Measurements from ENCODE around the gene PRPF19. TPM values are rescaled to one million over a fixed set of nuclear protein-coding genes. Genes with fewer than 3 reads are reported as not detected.

PRPF19 gene
- total and polyA plus RNA-seq, 2 donors = 49.2 to 74.9 TPM

DNA sequence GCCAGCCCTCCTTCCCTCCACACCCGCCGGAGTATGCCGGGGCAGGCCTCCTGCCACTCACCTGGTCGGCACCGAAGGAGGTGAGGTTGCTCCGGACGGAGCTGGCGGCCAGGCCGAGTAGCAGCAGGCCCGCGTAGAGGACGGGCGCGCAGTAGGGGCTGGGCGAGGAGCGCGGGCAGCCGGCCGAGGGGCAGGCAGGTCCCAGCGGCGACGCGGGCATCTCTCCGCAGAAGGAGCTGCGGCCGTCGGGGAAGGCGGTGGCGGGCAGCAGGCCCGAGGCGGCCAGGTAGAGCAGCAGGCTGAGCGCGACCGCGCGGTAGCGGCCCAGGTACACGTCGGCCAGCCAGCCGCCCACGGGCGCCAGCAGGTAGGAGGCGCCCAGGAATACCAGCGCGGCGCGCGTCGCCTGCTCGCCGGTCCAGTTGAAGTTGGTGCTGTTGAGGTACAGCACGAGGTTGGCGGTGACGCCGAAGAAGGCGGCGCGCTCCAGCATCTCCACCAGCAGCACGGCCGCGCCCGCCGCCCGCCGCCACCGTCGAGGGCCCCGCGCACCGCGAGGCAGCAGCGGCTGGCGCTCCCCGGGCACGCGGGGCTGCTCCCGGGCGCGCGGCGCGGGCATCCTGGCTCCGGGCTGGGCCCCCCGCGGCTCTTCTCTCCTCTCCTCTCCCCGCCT, 44.7 kb upstream of the PRPF19 start:
- peak in 1 of 9 donors; percentile 39 for DNase-seq (ENCODE audit: low read depth in 6 of 9, low spot score in 9 of 9)
- H3K4me1 ChIP-seq (ENCODE audit: control insufficient read depth in 2 of 2, insufficient read depth in 2 of 2, low read length in 2 of 2) = peaks cover 5 to 21% of the 10 kb centered on the region in 2 donors
- peaks cover 0 to 3% of the 10 kb centered on the region in 2 donors for H3K9me3 ChIP-seq (ENCODE audit: control insufficient read depth in 2 of 2, insufficient read depth in 1 of 2, low read length in 1 of 2)
- no peaks in the 10 kb centered on the region for H3K36me3 ChIP-seq (ENCODE audit: control insufficient read depth in 2 of 2, insufficient read depth in 2 of 2, low read length in 1 of 2)
- H3K27me3 ChIP-seq (ENCODE audit: control insufficient read depth in 2 of 2, insufficient read depth in 1 of 2, low read length in 1 of 2) = peaks cover 18 to 78% of the 10 kb centered on the region in 2 donors
- H3K4me3 ChIP-seq (ENCODE audit: low read length in 2 of 2) = peak overlapping the region; percentile 9 to 34
- 13% methylated on average over 86 of the region's 86 CpGs for WGBS
- no peak overlapping the region for H3K27ac ChIP-seq (ENCODE audit: low read depth in 1 of 2, low read length in 1 of 2)

DNA sequence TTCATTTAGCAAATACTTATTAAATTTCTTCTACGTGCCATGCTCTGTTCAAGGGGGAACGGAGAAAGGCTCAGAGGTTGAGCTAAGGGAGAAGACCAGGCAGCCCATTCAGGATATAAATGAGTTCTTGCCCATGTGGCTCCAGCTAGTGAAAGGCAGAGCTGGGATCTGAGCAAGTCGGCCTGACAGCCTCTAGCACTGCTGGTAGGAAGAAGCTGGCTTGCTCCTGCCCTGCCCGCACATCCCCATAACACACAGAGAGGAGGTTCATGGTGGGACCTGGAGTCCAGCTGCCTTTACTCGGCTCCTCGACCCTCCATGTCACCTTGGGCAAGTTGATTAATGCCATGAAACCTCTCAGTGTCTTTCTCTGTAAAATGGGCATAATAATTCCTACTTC, 43.6 kb upstream of the PRPF19 start:
- Histone ChIP-seq H3K36me3 (ENCODE audit: control insufficient read depth in 2 of 2, insufficient read depth in 2 of 2, low read length in 1 of 2) (no peaks in the 10 kb centered on the region), H3K27ac (ENCODE audit: low read depth in 1 of 2, low read length in 1 of 2) (no peak overlapping the region), H3K9me3 (ENCODE audit: control insufficient read depth in 2 of 2, insufficient read depth in 1 of 2, low read length in 1 of 2) (peaks cover 0 to 3% of the 10 kb centered on the region in 2 donors), H3K4me1 (ENCODE audit: control insufficient read depth in 2 of 2, insufficient read depth in 2 of 2, low read length in 2 of 2) (peaks cover 5 to 21% of the 10 kb centered on the region in 2 donors), H3K27me3 (ENCODE audit: control insufficient read depth in 2 of 2, insufficient read depth in 1 of 2, low read length in 1 of 2) (peaks cover 18 to 77% of the 10 kb centered on the region in 2 donors), H3K4me3 (ENCODE audit: low read length in 2 of 2) (no peak overlapping the region)
- 95% methylated on average over 6 of the region's 6 CpGs for WGBS
- DNase-seq (ENCODE audit: low read depth in 6 of 9, low spot score in 9 of 9) = no peak

DNA sequence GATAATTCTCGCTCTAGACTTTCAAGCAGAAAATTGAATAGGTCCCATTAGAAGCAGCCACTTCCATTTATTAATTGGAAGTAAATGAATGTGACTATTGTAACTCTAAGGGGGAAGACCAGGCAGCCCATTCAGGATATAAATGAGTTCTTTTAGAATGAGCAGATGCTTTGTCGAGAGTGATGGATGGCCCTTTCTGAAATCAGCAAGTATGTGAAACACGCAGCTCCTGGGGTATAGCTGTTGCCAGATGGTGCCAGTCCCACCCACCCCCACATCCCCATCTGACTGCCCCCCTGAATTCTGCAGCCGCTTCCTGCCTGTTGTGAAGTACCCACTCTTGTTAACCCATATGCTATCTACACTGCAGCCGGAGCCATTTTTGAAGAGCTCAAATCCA, 41.9 kb upstream of the PRPF19 start:
- Histone ChIP-seq H3K27ac (ENCODE audit: low read depth in 1 of 2, low read length in 1 of 2) (no peak overlapping the region), H3K27me3 (ENCODE audit: control insufficient read depth in 2 of 2, insufficient read depth in 1 of 2, low read length in 1 of 2) (peaks cover 18 to 64% of the 10 kb centered on the region in 2 donors), H3K4me1 (ENCODE audit: control insufficient read depth in 2 of 2, insufficient read depth in 2 of 2, low read length in 2 of 2) (peaks cover 5 to 21% of the 10 kb centered on the region in 2 donors), H3K4me3 (ENCODE audit: low read length in 2 of 2) (no peak overlapping the region), H3K36me3 (ENCODE audit: control insufficient read depth in 2 of 2, insufficient read depth in 2 of 2, low read length in 1 of 2) (no peaks in the 10 kb centered on the region), H3K9me3 (ENCODE audit: control insufficient read depth in 2 of 2, insufficient read depth in 1 of 2, low read length in 1 of 2) (peaks cover 0 to 7% of the 10 kb centered on the region in 2 donors)
- DNase-seq (ENCODE audit: low read depth in 6 of 9, low spot score in 9 of 9) = no peak
- WGBS = 86% methylated on average over 5 of the region's 5 CpGs

DNA sequence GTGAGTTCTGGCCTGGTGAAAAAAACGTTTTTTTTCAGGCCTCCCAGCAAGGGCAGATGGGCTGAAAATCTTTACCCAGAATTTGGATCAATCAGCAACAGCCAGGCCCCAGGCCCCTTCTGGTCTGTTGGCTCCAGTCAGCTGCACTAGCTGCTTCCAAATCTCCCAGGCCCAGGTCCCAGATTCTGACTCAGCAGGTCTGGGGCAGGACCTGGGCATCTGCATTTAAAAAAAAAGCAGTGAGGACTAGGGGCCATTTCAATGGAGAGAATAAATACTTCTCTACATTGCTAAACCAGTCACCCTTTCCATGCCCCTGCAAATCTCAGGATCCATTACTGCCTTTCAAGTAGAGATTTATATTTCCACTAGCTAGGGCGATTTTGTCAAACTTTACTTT, 41.3 kb upstream of the PRPF19 start:
- peaks cover 0 to 7% of the 10 kb centered on the region in 2 donors for H3K9me3 ChIP-seq (ENCODE audit: control insufficient read depth in 2 of 2, insufficient read depth in 1 of 2, low read length in 1 of 2)
- no peak overlapping the region for H3K27ac ChIP-seq (ENCODE audit: low read depth in 1 of 2, low read length in 1 of 2)
- peaks cover 5 to 19% of the 10 kb centered on the region in 2 donors for H3K4me1 ChIP-seq (ENCODE audit: control insufficient read depth in 2 of 2, insufficient read depth in 2 of 2, low read length in 2 of 2)
- H3K4me3 ChIP-seq (ENCODE audit: low read length in 2 of 2) = no peak overlapping the region
- WGBS = 80% methylated on average over 2 of the region's 2 CpGs
- peaks cover 18 to 58% of the 10 kb centered on the region in 2 donors for H3K27me3 ChIP-seq (ENCODE audit: control insufficient read depth in 2 of 2, insufficient read depth in 1 of 2, low read length in 1 of 2)
- no peaks in the 10 kb centered on the region for H3K36me3 ChIP-seq (ENCODE audit: control insufficient read depth in 2 of 2, insufficient read depth in 2 of 2, low read length in 1 of 2)
- no peak for DNase-seq (ENCODE audit: low read depth in 6 of 9, low spot score in 9 of 9)

DNA sequence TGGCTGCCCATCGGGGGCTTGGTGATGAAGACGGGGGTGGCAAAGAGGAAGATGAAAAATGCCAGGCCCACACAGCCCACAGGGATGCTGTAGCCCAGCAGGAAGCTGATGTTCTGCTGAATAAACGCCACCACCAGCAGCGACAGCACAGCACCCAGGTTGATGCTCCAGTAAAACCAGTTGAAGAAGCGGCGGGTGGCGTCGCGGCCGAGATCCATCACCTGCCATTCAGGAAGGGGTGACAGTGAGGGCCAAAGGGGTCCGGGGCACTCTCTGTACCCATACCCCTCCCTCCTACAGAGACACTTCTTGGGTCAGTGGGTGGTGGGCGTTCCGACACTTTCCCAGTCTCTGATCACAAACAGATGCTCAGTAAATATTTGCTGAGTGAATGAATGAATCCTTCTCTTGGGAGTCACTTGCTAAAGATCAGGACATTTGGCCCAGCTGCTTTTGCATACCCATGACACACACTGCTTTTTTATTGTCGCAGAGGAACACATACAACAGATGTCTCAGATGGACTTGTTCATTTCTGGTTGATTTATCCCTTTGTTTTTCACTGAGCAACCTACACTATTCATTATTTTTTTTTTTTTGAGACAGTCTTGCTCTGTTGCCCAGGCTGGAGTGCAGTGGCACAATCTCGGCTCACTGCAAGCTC, 40.3 kb upstream of the PRPF19 start:
- peaks cover 5 to 19% of the 10 kb centered on the region in 2 donors for H3K4me1 ChIP-seq (ENCODE audit: control insufficient read depth in 2 of 2, insufficient read depth in 2 of 2, low read length in 2 of 2)

DNA sequence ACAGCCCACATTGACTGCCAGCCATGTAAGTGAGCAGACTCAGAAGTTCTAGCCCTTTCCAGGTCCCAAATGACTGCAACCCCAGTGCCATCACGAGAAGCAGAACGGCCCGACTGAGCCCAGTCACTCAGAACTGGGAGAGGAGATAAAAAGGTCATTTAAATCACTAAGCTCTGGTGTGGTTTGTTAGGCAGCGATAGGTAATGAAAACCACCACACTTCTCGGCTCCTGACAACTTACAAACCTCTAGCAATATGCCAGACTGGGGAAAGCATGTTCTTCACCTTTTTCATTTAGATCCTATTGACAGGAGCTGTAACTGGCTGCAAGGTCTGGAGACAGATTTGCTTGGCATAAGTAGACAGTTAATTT, 38.9 kb upstream of the PRPF19 start:
- Histone ChIP-seq H3K27me3 (ENCODE audit: control insufficient read depth in 2 of 2, insufficient read depth in 1 of 2, low read length in 1 of 2) (peaks cover 7 to 35% of the 10 kb centered on the region in 2 donors), H3K9me3 (ENCODE audit: control insufficient read depth in 2 of 2, insufficient read depth in 1 of 2, low read length in 1 of 2) (peaks cover 0 to 4% of the 10 kb centered on the region in 2 donors), H3K36me3 (ENCODE audit: control insufficient read depth in 2 of 2, insufficient read depth in 2 of 2, low read length in 1 of 2) (no peaks in the 10 kb centered on the region), H3K4me3 (ENCODE audit: low read length in 2 of 2) (no peak overlapping the region), H3K4me1 (ENCODE audit: control insufficient read depth in 2 of 2, insufficient read depth in 2 of 2, low read length in 2 of 2) (peaks cover 8 to 27% of the 10 kb centered on the region in 2 donors), H3K27ac (ENCODE audit: low read depth in 1 of 2, low read length in 1 of 2) (no peak overlapping the region)
- 96% methylated on average over 5 of the region's 5 CpGs for WGBS
- no peak for DNase-seq (ENCODE audit: low read depth in 6 of 9, low spot score in 9 of 9)

More for the DNA sequence above, 40.3 kb upstream of the PRPF19 start:
- Histone ChIP-seq H3K36me3 (ENCODE audit: control insufficient read depth in 2 of 2, insufficient read depth in 2 of 2, low read length in 1 of 2) (no peaks in the 10 kb centered on the region), H3K27me3 (ENCODE audit: control insufficient read depth in 2 of 2, insufficient read depth in 1 of 2, low read length in 1 of 2) (peaks cover 18 to 49% of the 10 kb centered on the region in 2 donors), H3K9me3 (ENCODE audit: control insufficient read depth in 2 of 2, insufficient read depth in 1 of 2, low read length in 1 of 2) (peaks cover 0 to 7% of the 10 kb centered on the region in 2 donors), H3K4me3 (ENCODE audit: low read length in 2 of 2) (no peak overlapping the region), H3K27ac (ENCODE audit: low read depth in 1 of 2, low read length in 1 of 2) (no peak overlapping the region)
- DNase-seq (ENCODE audit: low read depth in 6 of 9, low spot score in 9 of 9) = no peak
- 96% methylated on average over 15 of the region's 15 CpGs for WGBS

DNA sequence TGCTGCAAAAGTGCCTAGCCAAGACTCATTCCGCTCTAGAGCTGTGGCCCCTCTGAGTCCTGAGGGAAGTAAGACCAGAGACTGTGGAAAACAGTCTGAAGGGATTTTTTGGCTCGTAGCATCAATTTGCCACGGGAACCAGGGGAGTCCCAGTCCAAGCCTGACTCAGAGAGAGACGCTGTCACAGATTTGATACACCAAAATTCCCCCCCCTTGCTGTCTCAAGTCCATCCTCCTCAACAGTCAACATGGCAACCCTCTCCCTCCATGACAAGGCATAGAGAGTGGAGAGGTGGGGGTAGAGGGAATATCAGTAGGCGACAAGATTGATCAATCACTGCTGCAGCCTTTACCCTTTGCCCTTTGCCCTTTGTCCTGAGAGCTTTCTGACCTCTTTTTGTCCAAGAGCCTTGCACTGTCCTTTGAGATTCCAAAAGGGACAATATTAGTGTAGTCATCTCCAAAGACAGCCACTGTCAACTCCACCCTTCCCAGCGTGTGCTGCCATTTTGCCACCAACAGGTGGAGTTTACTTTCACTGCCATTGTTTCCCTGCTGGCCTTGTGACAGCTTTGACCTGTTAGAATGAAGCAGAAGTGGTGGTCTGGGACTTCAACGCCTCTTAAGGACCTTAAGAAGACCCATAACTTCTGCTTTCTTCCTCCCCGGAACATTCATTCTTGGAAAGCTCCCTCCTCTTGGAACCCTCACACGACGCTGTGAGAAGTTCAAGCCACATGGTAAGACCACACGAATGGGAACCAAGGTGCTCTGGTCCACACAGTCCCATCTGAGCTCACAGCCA, 38.3 kb upstream of the PRPF19 start:
- 86% methylated on average over 11 of the region's 11 CpGs for WGBS
- peaks cover under 1 to 29% of the 10 kb centered on the region in 2 donors for H3K27me3 ChIP-seq (ENCODE audit: control insufficient read depth in 2 of 2, insufficient read depth in 1 of 2, low read length in 1 of 2)
- no peak for DNase-seq (ENCODE audit: low read depth in 6 of 9, low spot score in 9 of 9)
- no peak overlapping the region for H3K4me3 ChIP-seq (ENCODE audit: low read length in 2 of 2)
- H3K9me3 ChIP-seq (ENCODE audit: control insufficient read depth in 2 of 2, insufficient read depth in 1 of 2, low read length in 1 of 2) = peaks cover 0 to 4% of the 10 kb centered on the region in 2 donors
- H3K27ac ChIP-seq (ENCODE audit: low read depth in 1 of 2, low read length in 1 of 2) = no peak overlapping the region
- H3K4me1 ChIP-seq (ENCODE audit: control insufficient read depth in 2 of 2, insufficient read depth in 2 of 2, low read length in 2 of 2) = peaks cover 14 to 32% of the 10 kb centered on the region in 2 donors
- H3K36me3 ChIP-seq (ENCODE audit: control insufficient read depth in 2 of 2, insufficient read depth in 2 of 2, low read length in 1 of 2) = no peaks in the 10 kb centered on the region

DNA sequence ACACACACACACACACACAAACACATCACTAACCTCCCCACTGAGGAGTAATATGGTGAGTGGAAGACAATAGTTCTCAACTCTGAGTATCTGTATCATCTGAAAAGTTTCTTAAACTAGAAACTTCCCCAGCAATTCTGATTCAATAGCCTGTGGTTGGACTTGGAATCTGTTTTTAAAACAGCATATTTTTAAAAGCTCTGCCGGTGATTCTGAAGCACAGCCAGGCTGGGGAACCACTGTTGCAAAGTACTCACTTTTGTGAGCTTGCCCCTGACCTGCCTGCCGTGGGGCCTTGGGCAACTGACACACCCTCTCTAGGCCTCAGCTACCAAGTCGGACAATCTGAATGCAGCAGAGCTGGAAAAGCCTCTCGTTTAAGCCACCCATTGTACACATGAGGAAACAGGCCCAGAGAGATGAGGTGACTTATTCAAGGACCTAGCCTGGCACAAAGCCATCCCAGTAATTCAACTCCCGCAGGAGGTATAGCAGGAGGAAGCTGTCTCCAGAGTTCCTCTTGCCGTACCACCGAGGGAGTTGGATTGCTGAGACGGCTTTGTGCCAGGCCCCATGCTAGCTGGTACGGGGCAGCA, 36.7 kb upstream of the PRPF19 start:
- Histone ChIP-seq H3K36me3 (ENCODE audit: control insufficient read depth in 2 of 2, insufficient read depth in 2 of 2, low read length in 1 of 2) (no peaks in the 10 kb centered on the region), H3K4me1 (ENCODE audit: control insufficient read depth in 2 of 2, insufficient read depth in 2 of 2, low read length in 2 of 2) (peaks cover 23 to 39% of the 10 kb centered on the region in 2 donors), H3K27me3 (ENCODE audit: control insufficient read depth in 2 of 2, insufficient read depth in 1 of 2, low read length in 1 of 2) (peaks cover 0 to 20% of the 10 kb centered on the region in 2 donors), H3K9me3 (ENCODE audit: control insufficient read depth in 2 of 2, insufficient read depth in 1 of 2, low read length in 1 of 2) (peaks cover 0 to 4% of the 10 kb centered on the region in 2 donors), H3K4me3 (ENCODE audit: low read length in 2 of 2) (no peak overlapping the region), H3K27ac (ENCODE audit: low read depth in 1 of 2, low read length in 1 of 2) (no peak overlapping the region)
- WGBS = 91% methylated on average over 9 of the region's 9 CpGs
- DNase-seq (ENCODE audit: low read depth in 6 of 9, low spot score in 9 of 9) = no peak

All from thymus (tissue), 11 donors.